Mesothelial cell of epicardium (in vitro differentiated cells): Measurements from ENCODE around the gene ARHGAP6. TPM values are rescaled to one million over a fixed set of nuclear protein-coding genes. Genes with fewer than 3 reads are reported as not detected.

Source experiments
- DNase-seq, 2 experiments: peaks; one replicate each; pipeline ENCODE4 v3.0.0; 2021; ENCODE audit warnings: low spot score in 2 of 2; ENCODE audit not compliant: unreplicated experiment in 2 of 2
- H3K27ac Mint-ChIP-seq: 2 replicates; pipeline ENCODE4 v1.8.0; 2021; ENCODE audit warnings: mixed read lengths
- H3K27me3 Mint-ChIP-seq: 2 replicates; pipeline ENCODE4 v1.8.0; 2021; ENCODE audit warnings: low read depth, mixed read lengths
- H3K36me3 Mint-ChIP-seq: 2 replicates; pipeline ENCODE4 v1.8.0; 2021; ENCODE audit warnings: mixed read lengths
- H3K4me1 Mint-ChIP-seq: 2 replicates; pipeline ENCODE4 v1.8.0; 2021; ENCODE audit warnings: mixed read lengths
- H3K4me3 Mint-ChIP-seq: 2 replicates; pipeline ENCODE4 v1.8.0; 2021; ENCODE audit warnings: mild to moderate bottlenecking, moderate library complexity, mixed read lengths
- H3K9me3 Mint-ChIP-seq: 2 replicates; pipeline ENCODE4 v1.8.0; 2021; ENCODE audit warnings: mixed read lengths
- total RNA-seq: library from RNA; stranded (reverse); gene quantifications from 3 replicates; pipeline ENCODE4 v1.2.1, GENCODE V29; 2021
- TF ChIP-seq, protein P1 (sequence below): fragments of 200-600 bp; sonication (generic); IDR thresholded peaks from one replicate; pipeline ENCODE4 v1.5.0; 2021; ENCODE audit warnings: antibody characterized with exemption; ENCODE audit not compliant: unreplicated experiment

ARHGAP6 gene
- total RNA-seq, 1 donor from 2014 or later, result 5.3 TPM

DNA sequence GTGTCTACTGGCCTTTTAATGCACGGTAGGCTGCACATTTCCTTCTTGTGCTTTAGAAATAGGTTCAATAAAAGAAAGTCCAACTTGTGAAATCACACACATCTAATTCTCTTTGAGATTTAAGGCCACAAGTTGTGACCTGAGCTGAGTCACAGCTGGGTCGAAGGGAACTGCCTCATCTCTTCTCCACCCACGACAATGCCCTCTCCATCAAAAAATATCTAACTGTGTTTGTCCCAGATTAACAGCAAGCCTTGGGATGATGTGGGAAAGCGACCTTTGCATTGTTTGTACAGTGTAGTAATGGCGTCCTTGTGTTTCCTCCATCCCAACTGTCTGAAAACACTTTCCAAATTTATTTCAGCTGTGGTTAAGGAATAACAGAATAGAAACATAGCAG is 203.6 kb downstream of the ARHGAP6 start:
- no peak overlapping the region for H3K27ac Mint-ChIP-seq
- H3K4me3 Mint-ChIP-seq, result no peak overlapping the region
- H3K27me3 Mint-ChIP-seq, result no peaks in the 10 kb centered on the region
- H3K36me3 Mint-ChIP-seq, result no peaks in the 10 kb centered on the region
- no peaks in the 10 kb centered on the region for H3K4me1 Mint-ChIP-seq
- H3K9me3 Mint-ChIP-seq, result peaks cover 31% of the 10 kb centered on the region
- no peak for DNase-seq
- TF ChIP-seq, protein P1, sequence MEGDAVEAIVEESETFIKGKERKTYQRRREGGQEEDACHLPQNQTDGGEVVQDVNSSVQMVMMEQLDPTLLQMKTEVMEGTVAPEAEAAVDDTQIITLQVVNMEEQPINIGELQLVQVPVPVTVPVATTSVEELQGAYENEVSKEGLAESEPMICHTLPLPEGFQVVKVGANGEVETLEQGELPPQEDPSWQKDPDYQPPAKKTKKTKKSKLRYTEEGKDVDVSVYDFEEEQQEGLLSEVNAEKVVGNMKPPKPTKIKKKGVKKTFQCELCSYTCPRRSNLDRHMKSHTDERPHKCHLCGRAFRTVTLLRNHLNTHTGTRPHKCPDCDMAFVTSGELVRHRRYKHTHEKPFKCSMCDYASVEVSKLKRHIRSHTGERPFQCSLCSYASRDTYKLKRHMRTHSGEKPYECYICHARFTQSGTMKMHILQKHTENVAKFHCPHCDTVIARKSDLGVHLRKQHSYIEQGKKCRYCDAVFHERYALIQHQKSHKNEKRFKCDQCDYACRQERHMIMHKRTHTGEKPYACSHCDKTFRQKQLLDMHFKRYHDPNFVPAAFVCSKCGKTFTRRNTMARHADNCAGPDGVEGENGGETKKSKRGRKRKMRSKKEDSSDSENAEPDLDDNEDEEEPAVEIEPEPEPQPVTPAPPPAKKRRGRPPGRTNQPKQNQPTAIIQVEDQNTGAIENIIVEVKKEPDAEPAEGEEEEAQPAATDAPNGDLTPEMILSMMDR, result no peak

DNA sequence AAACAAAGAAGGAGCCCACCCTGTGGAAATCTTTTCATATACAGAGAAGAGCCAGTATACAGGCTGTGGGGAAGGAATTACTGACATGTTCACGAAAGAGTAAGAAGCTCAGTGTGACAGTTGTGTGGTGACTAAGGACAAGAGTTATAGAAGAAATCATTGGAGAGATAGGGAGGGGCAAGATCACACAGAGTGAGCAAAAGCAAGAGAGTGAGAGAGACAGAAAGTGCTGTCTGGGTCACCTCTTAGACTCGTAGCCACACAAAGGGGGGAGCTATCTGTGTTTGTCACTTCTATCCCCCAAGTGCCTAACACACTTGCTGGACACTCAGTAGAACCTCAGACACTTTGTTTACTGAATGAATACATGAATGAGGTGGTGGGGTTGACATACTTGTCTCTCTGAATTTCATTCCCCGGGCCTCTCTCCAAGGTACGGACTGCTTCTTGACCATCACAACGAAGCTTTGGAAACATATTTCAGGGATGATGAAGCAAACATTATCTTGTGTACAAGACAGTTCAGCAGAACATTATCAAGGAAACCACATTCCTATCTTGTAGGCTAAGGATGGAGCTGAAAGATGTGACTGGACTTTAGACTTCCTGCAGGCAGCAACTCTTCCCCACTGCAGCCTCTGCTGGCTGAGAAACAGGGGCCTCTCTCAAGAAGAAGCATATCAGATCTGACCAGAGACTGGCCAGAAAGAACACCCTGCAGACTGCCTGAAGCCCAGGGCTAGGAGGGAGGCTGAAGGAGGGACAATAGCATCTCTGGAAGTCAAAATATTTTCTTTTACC is 204.3 kb downstream of the ARHGAP6 start:
- Mint-ChIP-seq H3K27ac (no peak overlapping the region), H3K9me3 (peaks cover 32% of the 10 kb centered on the region), H3K36me3 (no peaks in the 10 kb centered on the region), H3K4me1 (no peaks in the 10 kb centered on the region), H3K4me3 (no peak overlapping the region), H3K27me3 (no peaks in the 10 kb centered on the region)
- TF ChIP-seq, protein P1, result no peak
- DNase-seq, result no peak

DNA sequence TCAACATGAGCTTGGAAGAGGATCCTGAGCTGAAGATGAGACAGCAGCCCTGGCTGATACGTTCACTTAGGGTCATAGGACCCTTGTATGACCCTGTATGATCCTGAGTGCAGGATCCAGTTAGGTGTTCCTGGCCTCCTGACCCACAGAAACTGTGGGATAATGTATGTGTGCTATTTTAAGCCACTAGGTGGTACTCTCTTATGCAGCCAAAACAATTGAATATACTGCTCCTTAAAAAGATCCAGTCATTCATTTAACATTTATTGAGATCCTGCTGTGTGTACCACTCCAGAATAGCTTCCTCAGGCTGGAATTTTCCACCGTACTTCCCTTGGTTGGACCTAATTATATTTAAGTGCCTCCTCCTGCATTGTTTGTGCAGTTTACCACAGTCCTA is 205.4 kb downstream of the ARHGAP6 start:
- no peak overlapping the region for H3K4me3 Mint-ChIP-seq
- DNase-seq, result no peak
- H3K36me3 Mint-ChIP-seq, result no peaks in the 10 kb centered on the region
- H3K27ac Mint-ChIP-seq, result no peak overlapping the region
- TF ChIP-seq, protein P1, result no peak
- no peaks in the 10 kb centered on the region for H3K4me1 Mint-ChIP-seq
- peaks cover 34% of the 10 kb centered on the region for H3K9me3 Mint-ChIP-seq
- no peaks in the 10 kb centered on the region for H3K27me3 Mint-ChIP-seq

DNA sequence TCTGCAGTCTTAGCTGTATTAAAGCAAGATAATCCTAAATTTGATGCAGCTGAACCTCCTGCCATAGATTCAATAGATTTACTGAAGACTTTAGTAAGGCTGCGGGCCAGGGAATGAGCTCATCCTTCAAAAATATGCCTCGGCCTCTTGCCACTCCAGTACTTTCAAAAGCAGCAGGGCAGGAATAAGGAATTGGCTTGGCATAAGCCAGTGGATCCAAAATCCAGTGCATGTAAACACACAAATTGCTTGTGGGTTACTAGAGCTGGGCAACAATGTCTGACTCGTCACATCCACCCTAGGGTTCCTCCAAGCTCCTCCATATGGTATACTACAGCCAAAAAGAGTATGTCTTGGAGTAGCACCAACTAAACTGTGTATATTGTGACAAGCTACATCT is 207.6 kb downstream of the ARHGAP6 start:
- no peak for DNase-seq

DNA sequence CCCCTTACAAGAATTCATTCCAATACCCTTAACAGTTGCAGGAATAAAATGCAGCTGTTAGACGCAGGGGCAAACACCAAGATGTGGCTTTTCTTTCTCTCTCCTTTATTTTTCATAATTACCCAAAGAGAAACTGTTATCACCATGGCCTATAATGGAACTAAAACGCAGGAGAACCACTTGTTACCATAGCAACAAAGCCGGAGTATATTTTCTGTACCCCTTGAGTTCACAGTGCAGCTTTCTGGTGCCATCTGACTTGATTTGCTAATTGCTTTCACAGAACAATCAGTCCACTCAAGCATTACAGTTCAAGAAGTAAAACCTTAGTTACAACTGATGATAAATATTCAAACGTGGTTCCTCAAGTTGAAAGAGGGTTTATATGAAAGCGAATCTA is 214.6 kb downstream of the ARHGAP6 start:
- H3K27ac Mint-ChIP-seq, result no peak overlapping the region

More for the DNA sequence above, 207.6 kb downstream of the ARHGAP6 start:
- Mint-ChIP-seq H3K36me3 (no peaks in the 10 kb centered on the region), H3K4me1 (no peaks in the 10 kb centered on the region), H3K4me3 (no peak overlapping the region), H3K27ac (no peak overlapping the region), H3K27me3 (no peaks in the 10 kb centered on the region), H3K9me3 (peaks cover 32% of the 10 kb centered on the region)
- TF ChIP-seq, protein P1, result no peak

More for the DNA sequence above, 214.6 kb downstream of the ARHGAP6 start:
- TF ChIP-seq, protein P1, result no peak
- H3K9me3 Mint-ChIP-seq, result peaks cover 35% of the 10 kb centered on the region
- H3K36me3 Mint-ChIP-seq, result no peaks in the 10 kb centered on the region
- H3K4me3 Mint-ChIP-seq, result no peak overlapping the region
- DNase-seq, result no peak
- peaks cover 30% of the 10 kb centered on the region for H3K4me1 Mint-ChIP-seq
- H3K27me3 Mint-ChIP-seq, result no peaks in the 10 kb centered on the region
